ENCODE data around the gene TENM4. TPM values are rescaled to one million over a fixed set of nuclear protein-coding genes. Genes with fewer than 3 reads are reported as not detected.

The TENM4 gene
- total RNA-seq, 2 experiments from 2014 or later = not detected

- ChIA-PET POLR2A (no interaction called here), CTCF (interaction anchor here (2.1 kb wide), 1 partner anchor 9 kb away, joined by 9 read pairs; no protein-coding TSS in a partner anchor)
- no peaks in the 10 kb centered on the region for H3K9me3 Mint-ChIP-seq (ENCODE audit: insufficient read depth)
- H3K27me3 Mint-ChIP-seq (ENCODE audit: low read depth) = no peaks in the 10 kb centered on the region
- no peak overlapping the region for H3K27ac Mint-ChIP-seq
- no peak overlapping the region for H3K4me3 Mint-ChIP-seq
- DNase-seq (no peak), ATAC-seq (no peak)
- H3K4me1 Mint-ChIP-seq (ENCODE audit: low read depth) = no peaks in the 10 kb centered on the region
- no peaks in the 10 kb centered on the region for H3K36me3 Mint-ChIP-seq (ENCODE audit: low read depth)
Observed at GRCh38 chr11:78654071-78654470, 786.8 kb downstream of the TENM4 start.

DNA sequence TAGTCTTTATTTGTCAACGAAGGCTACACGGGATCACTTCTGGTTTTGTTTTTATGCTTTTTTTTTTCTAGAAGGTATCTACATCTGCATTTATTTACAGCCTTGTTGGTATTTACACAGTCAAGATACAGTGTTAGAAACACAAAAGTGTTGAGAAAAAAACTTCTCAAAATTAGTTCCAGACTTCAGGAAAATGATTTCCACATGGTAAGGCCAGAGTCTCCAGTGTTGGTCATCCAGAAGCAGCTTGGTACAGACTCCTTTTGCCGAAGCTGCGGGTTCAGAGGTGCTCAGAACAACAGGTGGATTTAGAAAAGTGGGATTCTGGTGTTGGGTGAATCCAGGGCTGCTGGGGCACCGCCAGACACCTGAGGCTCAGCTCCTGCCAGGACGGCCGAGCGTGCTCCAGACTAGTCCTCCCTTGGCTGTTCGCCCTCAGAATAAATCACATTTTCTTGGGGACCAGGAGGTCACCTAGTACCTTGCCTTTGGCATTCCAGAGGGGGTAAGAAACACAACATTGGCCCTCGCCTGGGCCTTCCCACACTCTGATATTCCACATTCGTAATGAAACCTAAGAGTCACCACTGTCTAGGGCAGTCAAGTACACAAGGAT lies 787.4 kb downstream of the TENM4 start:
- Mint-ChIP-seq H3K27me3 (ENCODE audit: low read depth) (no peaks in the 10 kb centered on the region), H3K9me3 (ENCODE audit: insufficient read depth) (no peaks in the 10 kb centered on the region), H3K36me3 (ENCODE audit: low read depth) (no peaks in the 10 kb centered on the region), H3K4me3 (no peak overlapping the region), H3K27ac (no peak overlapping the region), H3K4me1 (ENCODE audit: low read depth) (no peaks in the 10 kb centered on the region)
- POLR2A ChIA-PET = no interaction called here
- DNase-seq = peak; percentile 6
- CTCF ChIA-PET = interaction anchor here (2.1 kb wide), 1 partner anchor 9 kb away, joined by 9 read pairs; no protein-coding TSS in a partner anchor
- ATAC-seq = no peak

GRCh38 chr11:78652843-78653239 lies 788.0 kb downstream of the TENM4 start:
- ATAC-seq (no peak), DNase-seq (peak; percentile 18)
- ChIA-PET POLR2A (no interaction called here), CTCF (interaction anchor here (2.1 kb wide), 1 partner anchor 8 kb away, joined by 9 read pairs; no protein-coding TSS in a partner anchor)
- Mint-ChIP-seq H3K9me3 (ENCODE audit: insufficient read depth) (no peaks in the 10 kb centered on the region), H3K36me3 (ENCODE audit: low read depth) (no peaks in the 10 kb centered on the region), H3K4me1 (ENCODE audit: low read depth) (no peaks in the 10 kb centered on the region), H3K27ac (no peak overlapping the region), H3K27me3 (ENCODE audit: low read depth) (no peaks in the 10 kb centered on the region), H3K4me3 (no peak overlapping the region)

GRCh38 chr11:78651923-78652842 lies 788.6 kb downstream of the TENM4 start:
- no peaks in the 10 kb centered on the region for H3K9me3 Mint-ChIP-seq (ENCODE audit: insufficient read depth)
- DNase-seq (peak; percentile 4), ATAC-seq (no peak)
- H3K27ac Mint-ChIP-seq = no peak overlapping the region
- ChIA-PET POLR2A (no interaction called here), CTCF (interaction anchor here (2.1 kb wide), 1 partner anchor 8 kb away, joined by 9 read pairs; no protein-coding TSS in a partner anchor)
- H3K36me3 Mint-ChIP-seq (ENCODE audit: low read depth) = no peaks in the 10 kb centered on the region
- no peak overlapping the region for H3K4me3 Mint-ChIP-seq
- H3K27me3 Mint-ChIP-seq (ENCODE audit: low read depth) = no peaks in the 10 kb centered on the region
- no peaks in the 10 kb centered on the region for H3K4me1 Mint-ChIP-seq (ENCODE audit: low read depth)

DNA sequence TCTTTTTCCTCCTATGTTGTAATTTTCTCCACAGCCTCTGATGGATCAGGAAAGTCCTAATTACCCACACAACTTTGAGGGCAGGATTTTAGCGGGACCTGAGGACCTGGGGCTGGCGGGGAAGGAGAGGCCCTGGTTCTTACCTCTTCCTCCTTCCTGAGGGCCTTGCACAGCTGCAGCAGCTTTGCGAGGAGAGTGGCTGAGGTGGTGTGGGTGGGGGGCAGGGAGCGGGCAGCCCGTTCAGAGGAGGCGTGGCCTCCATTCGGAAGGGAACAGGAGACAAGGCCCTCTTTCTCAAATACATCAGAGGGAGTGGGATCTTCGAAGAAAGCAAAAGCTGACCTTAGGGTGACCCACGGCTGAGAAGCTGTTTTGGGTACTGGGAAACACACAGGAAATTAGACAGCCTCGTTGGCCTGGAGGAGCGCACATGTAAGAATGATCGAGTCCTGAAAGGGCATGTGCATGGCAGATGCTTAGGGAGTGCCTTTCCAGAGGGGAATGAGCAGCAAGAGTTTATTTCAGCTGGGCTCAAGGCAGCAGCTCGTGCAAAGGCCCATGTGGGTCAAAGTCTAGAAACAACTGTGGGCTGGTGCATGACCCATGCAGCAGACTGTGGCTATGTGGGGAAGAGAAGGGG lies 789.6 kb downstream of the TENM4 start:
- H3K27me3 Mint-ChIP-seq (ENCODE audit: low read depth) = no peaks in the 10 kb centered on the region
- CTCF ChIA-PET = no interaction called here
- no peak overlapping the region for H3K4me3 Mint-ChIP-seq
- H3K4me1 Mint-ChIP-seq (ENCODE audit: low read depth) = no peaks in the 10 kb centered on the region
- H3K9me3 Mint-ChIP-seq (ENCODE audit: insufficient read depth) = no peaks in the 10 kb centered on the region
- peak; percentile 14 for DNase-seq
- no peak overlapping the region for H3K27ac Mint-ChIP-seq
- POLR2A ChIA-PET = no interaction called here
- H3K36me3 Mint-ChIP-seq (ENCODE audit: low read depth) = no peaks in the 10 kb centered on the region
- no peak for ATAC-seq

DNA sequence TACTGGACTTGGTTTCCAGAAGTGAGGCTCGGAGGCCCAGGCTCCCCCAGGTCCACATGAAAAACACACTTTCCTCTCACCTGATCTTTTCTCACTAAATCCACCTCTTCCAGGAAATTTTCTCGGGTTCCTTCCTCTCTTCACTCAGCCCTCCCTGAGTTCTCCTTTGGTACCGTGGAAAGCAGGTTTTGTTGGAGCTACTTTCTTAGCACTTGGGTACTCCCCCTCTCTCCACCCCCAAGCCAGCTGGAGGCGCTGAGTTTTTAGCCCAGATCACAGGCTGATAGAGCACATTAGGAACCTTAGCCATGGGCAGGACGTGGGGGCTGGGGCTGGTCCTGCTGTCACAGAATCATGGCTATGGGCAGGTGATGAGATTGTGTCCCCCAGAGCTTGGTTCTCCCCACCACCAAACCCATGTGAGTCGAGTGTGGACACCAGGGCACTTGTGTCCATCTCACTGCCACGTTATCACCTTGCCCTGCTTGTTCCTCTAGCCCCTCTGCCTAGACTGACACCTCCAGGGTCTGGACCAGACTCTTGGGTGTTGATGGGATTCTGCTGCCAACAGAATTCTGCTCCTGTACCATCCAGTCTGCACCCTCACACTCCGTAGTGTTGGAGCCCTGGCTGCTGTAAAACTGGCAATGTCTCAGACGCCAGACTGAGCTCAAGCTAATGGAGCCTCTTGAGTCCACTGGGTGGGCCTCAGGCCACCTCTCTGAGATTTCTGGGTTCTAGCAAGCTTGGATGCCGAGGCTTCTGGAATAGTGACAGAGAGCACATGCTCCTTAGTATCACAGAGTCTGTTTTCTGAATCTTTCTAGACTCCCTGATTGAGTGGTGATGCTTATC lies 791.2 kb downstream of the TENM4 start:
- Mint-ChIP-seq H3K4me1 (ENCODE audit: low read depth) (peaks cover 2% of the 10 kb centered on the region), H3K36me3 (ENCODE audit: low read depth) (no peaks in the 10 kb centered on the region), H3K27ac (no peak overlapping the region), H3K27me3 (ENCODE audit: low read depth) (no peaks in the 10 kb centered on the region), H3K9me3 (ENCODE audit: insufficient read depth) (no peaks in the 10 kb centered on the region), H3K4me3 (no peak overlapping the region)
- POLR2A ChIA-PET = no interaction called here
- ATAC-seq (no peak), DNase-seq (peak; percentile 13)
- CTCF ChIA-PET = no interaction called here

DNA sequence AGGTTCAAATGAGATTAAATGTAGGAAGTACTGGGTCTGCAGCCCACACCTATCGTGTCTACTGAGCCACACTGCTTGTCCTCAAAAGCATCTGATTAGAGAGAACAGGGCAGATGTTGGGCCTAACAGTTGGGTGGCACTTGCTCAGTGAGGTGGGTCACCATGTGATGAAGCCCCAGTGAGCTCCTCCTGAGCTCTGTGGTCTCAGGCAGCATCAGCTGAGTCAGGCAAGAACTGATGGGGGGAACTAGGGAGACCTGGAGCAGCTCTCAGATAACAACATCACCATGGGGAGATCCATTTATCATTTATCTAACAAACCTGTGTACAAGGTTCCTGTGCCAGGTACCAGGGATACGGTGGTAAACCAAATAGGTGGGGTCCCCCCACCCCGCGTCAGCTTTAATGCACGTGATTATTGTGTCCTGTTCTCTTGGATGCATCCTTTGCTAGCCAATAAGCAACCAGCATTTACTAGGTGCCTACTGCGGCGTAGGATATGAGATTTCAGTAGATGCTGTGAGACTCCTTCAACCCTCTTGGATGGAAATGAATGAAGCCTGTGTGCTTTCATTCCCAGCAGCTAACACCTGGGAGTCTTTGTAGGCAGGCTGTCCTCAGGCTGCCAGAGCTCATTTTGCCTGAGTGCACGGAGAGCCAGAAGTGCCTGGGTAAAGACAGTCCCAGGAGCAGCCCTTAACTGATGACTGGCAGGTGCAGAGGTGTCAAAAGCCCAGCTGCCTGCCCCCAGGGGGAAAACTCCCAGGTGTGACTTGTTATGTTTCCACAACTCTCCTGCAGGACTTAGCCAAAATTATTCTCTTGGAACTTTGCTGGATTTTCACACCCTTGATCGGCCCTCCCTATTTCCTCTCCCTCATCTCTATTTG lies 792.6 kb downstream of the TENM4 start:
- CTCF ChIA-PET = interaction anchor here (4.7 to 5.5 kb wide), 2 partner anchors 68 to 451 kb away, joined by 48 to 119 read pairs; no protein-coding TSS in a partner anchor
- POLR2A ChIA-PET = no interaction called here
- no peak for ATAC-seq
- no peak overlapping the region for H3K4me3 Mint-ChIP-seq
- no peak overlapping the region for H3K27ac Mint-ChIP-seq
- no peaks in the 10 kb centered on the region for H3K27me3 Mint-ChIP-seq (ENCODE audit: low read depth)
- H3K9me3 Mint-ChIP-seq (ENCODE audit: insufficient read depth) = no peaks in the 10 kb centered on the region
- H3K36me3 Mint-ChIP-seq (ENCODE audit: low read depth) = no peaks in the 10 kb centered on the region
- no peak for DNase-seq
- peaks cover 2% of the 10 kb centered on the region for H3K4me1 Mint-ChIP-seq (ENCODE audit: low read depth)

DNA sequence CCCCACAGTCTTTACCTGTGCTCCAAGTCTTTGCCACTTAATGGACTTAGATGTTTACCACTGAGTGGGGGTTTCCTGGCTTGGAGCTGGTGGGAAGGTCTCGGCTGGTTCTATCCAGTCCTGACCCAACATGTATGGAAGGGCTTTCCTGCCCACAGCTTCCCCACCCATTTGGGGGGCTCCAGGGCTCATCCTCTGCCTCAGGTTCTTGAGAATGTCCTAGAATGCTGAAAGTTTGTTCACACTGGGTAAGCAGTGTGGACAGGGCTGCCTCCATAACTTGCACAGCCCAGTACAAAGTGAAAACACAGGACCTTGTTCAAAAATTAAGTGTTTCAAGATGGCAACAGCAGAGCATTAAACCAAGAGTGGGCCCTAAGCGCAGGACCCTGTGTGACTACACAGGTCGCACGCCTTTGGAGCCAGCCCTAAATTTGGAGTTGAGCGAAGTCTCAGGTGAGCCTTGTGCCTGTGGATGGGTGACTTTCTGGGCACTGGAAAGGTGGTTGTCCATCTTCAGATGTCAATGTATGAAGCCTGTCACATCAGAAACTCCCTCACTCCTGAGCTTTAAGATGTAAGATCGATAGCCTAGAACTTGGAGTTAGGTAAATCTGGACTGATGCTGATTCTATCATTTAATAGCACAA lies 793.4 kb downstream of the TENM4 start:
- no peaks in the 10 kb centered on the region for H3K36me3 Mint-ChIP-seq (ENCODE audit: low read depth)
- ATAC-seq = no peak
- CTCF ChIA-PET = interaction anchor here (0.7 to 5.5 kb wide), 8 partner anchors 8 to 846 kb away, joined by 3 to 119 read pairs (median 15); no protein-coding TSS in a partner anchor
- H3K4me1 Mint-ChIP-seq (ENCODE audit: low read depth) = peaks cover 2% of the 10 kb centered on the region
- no peak for DNase-seq
- no peaks in the 10 kb centered on the region for H3K9me3 Mint-ChIP-seq (ENCODE audit: insufficient read depth)
- H3K4me3 Mint-ChIP-seq = no peak overlapping the region
- H3K27ac Mint-ChIP-seq = no peak overlapping the region
- POLR2A ChIA-PET = no interaction called here
- no peaks in the 10 kb centered on the region for H3K27me3 Mint-ChIP-seq (ENCODE audit: low read depth)

- ATAC-seq (peak; percentile 72), DNase-seq (peak; percentile 73)
- H3K36me3 Mint-ChIP-seq (ENCODE audit: low read depth) = no peaks in the 10 kb centered on the region
- H3K9me3 Mint-ChIP-seq (ENCODE audit: insufficient read depth) = no peaks in the 10 kb centered on the region
- ChIA-PET CTCF (interaction anchor here (0.6 to 5.5 kb wide), 25 partner anchors 9 to 847 kb away, joined by 3 to 119 read pairs (median 6); partner anchors contain the start of gene USP35), POLR2A (no interaction called here)
- H3K27me3 Mint-ChIP-seq (ENCODE audit: low read depth) = no peaks in the 10 kb centered on the region
- no peak overlapping the region for H3K4me3 Mint-ChIP-seq
- H3K4me1 Mint-ChIP-seq (ENCODE audit: low read depth) = peaks cover 2% of the 10 kb centered on the region
- no peak overlapping the region for H3K27ac Mint-ChIP-seq
Observed at GRCh38 chr11:78646564-78647185, 794.2 kb downstream of the TENM4 start.

All from activated CD8-positive, alpha-beta T cell treated with anti-CD3 and anti-CD28 coated beads, Interleukin-2, amount 10 ng/mL, durations not matched to agents 7 days and 5 days (primary cell).